MM.1S (cell line): ENCODE results near the gene GBF1.

Source experiments
- DNase-seq: peaks from one replicate; pipeline ENCODE4 v3.0.0-alpha.2; 2015
- H2AFZ ChIP-seq: fragments of 300-600 bp; sonication (generic); 2 replicates; pipeline ENCODE4 v1.6.0; 2016; ENCODE audit warnings: antibody characterized with exemption, low read length
- H3F3A ChIP-seq: fragments of 300-600 bp; sonication (generic); 2 replicates; pipeline ENCODE4 v1.6.1; 2016; ENCODE audit warnings: mild to moderate bottlenecking, antibody characterized with exemption, low read length, moderate library complexity, mixed read lengths; ENCODE audit not compliant: insufficient read depth
- H3K27ac ChIP-seq: fragments of 300-600 bp; sonication (generic); 2 replicates; pipeline ENCODE4 v1.5.1; 2016; ENCODE audit warnings: mild to moderate bottlenecking, low read length
- H3K27me3 ChIP-seq: fragments of 300-600 bp; sonication (generic); replicated peaks from 2 replicates; pipeline ENCODE4 v1.6.0; 2016; ENCODE audit warnings: low read length; ENCODE audit not compliant: insufficient read depth
- H3K36me3 ChIP-seq: fragments of 300-600 bp; sonication (generic); replicated peaks from 2 replicates; pipeline ENCODE4 v1.6.1; 2016; ENCODE audit warnings: mild to moderate bottlenecking, low read length, mixed read lengths; ENCODE audit not compliant: insufficient read depth
- H3K4me1 ChIP-seq: fragments of 300-600 bp; sonication (generic); 2 replicates; pipeline ENCODE4 v1.6.1; 2016; ENCODE audit warnings: low read length, mixed read lengths
- H3K4me2 ChIP-seq: fragments of 300-600 bp; sonication (generic); 2 replicates; pipeline ENCODE4 v1.6.0; 2016; ENCODE audit warnings: low read depth, low read length
- H3K4me3 ChIP-seq: fragments of 300-600 bp; sonication (generic); 2 replicates; pipeline ENCODE4 v1.5.1; 2016; ENCODE audit warnings: low read length, mixed read lengths
- H3K79me2 ChIP-seq: fragments of 300-600 bp; sonication (generic); 2 replicates; pipeline ENCODE4 v1.6.1; 2016; ENCODE audit warnings: mixed run types, low read length, mixed read lengths
- H3K9ac ChIP-seq: fragments of 300-600 bp; sonication (generic); 2 replicates; pipeline ENCODE4 v1.6.1; 2016; ENCODE audit warnings: low read length, mixed read lengths
- H3K9me2 ChIP-seq: fragments of 300-600 bp; sonication (generic); replicated peaks from 2 replicates; pipeline ENCODE4 v1.6.1; 2016; ENCODE audit warnings: mild to moderate bottlenecking, low read length, mixed read lengths; ENCODE audit not compliant: insufficient read depth
- H3K9me3 ChIP-seq: fragments of 300-600 bp; sonication (generic); replicated peaks from 2 replicates; pipeline ENCODE4 v1.6.1; 2016; ENCODE audit warnings: mild to moderate bottlenecking, low read length, mixed read lengths; ENCODE audit not compliant: insufficient read depth
- H4K20me1 ChIP-seq: fragments of 300-600 bp; sonication (generic); 2 replicates; pipeline ENCODE4 v1.6.1; 2016; ENCODE audit warnings: mild to moderate bottlenecking, low read length, moderate library complexity, mixed read lengths; ENCODE audit not compliant: insufficient read depth
- CTCF ChIP-seq: fragments of 300-600 bp; sonication (generic); IDR thresholded peaks from 2 replicates; pipeline ENCODE4 v1.5.1; 2016; ENCODE audit warnings: antibody characterized with exemption, low read length, mixed read lengths
- EZH2 ChIP-seq: fragments of 300-600 bp; sonication (generic); optimal IDR thresholded peaks from 2 replicates; pipeline ENCODE3; 2017; ENCODE audit warnings: low read depth, mild to moderate bottlenecking, antibody characterized with exemption, low read length, mixed read lengths
- EZH2phosphoT487 ChIP-seq: fragments of 300-600 bp; sonication (generic); IDR thresholded peaks from 2 replicates; pipeline ENCODE4 v1.6.1; 2018; ENCODE audit warnings: antibody characterized with exemption, low read length

Gene GBF1

DNA sequence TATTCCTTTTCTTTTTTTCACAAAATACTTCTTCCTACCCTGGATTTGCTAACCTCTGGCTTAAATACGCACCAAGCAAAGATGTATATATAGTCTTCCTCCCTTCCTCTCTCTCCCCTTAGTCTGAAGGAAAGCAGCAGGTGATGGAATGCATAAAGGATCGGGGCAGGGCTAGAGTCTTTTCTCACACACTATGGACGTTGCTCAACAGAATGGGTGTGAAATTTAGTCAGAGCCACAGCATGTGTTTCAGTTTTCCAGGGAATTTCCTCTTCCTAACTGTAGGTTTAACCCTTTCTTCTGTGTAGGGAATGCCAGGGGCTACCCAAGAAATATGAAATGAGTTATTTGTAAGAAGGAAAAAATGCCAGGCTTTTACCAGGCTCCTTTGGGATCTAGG lies 78.7 kb downstream of the GBF1 start:
- no peaks in the 10 kb centered on the region for H3K36me3 ChIP-seq
- H3K79me2 ChIP-seq: peaks cover 81% of the 10 kb centered on the region
- no peak overlapping the region for H2AFZ ChIP-seq
- H3K9me2 ChIP-seq: no peaks in the 10 kb centered on the region
- no peaks in the 10 kb centered on the region for H3K9me3 ChIP-seq
- H3K4me1 ChIP-seq: 0 out of 2 replicates have a peak, but pooled peaks cover 4% of the 10 kb centered on the region
- no peak for DNase-seq
- no peak overlapping the region for H3K4me3 ChIP-seq
- no peak overlapping the region for H3K9ac ChIP-seq
- H3K27ac ChIP-seq: no peak overlapping the region
- TF ChIP-seq CTCF (no peak), EZH2phosphoT487 (no peak), EZH2 (no peak)
- no peaks in the 10 kb centered on the region; the same call in 1 of the 2 replicates for H4K20me1 ChIP-seq
- 0 out of 2 replicates have a peak, but pooled peaks cover 4% of the 10 kb centered on the region for H3F3A ChIP-seq
- no peak overlapping the region for H3K4me2 ChIP-seq
- H3K27me3 ChIP-seq: no peaks in the 10 kb centered on the region

- no peak overlapping the region for H2AFZ ChIP-seq
- TF ChIP-seq CTCF: no peak
- no peak for TF ChIP-seq EZH2phosphoT487
- no peak for TF ChIP-seq EZH2
- H3K4me2 ChIP-seq: no peak overlapping the region
- peaks cover 82% of the 10 kb centered on the region for H3K79me2 ChIP-seq
- no peak overlapping the region for H3K9ac ChIP-seq
- DNase-seq: no peak
- no peaks in the 10 kb centered on the region for H3K9me3 ChIP-seq
- H3K9me2 ChIP-seq: no peaks in the 10 kb centered on the region
- H3K4me1 ChIP-seq: 0 out of 2 replicates have a peak, but pooled peaks cover 4% of the 10 kb centered on the region
- H3F3A ChIP-seq: 0 out of 2 replicates have a peak, but pooled peaks cover 4% of the 10 kb centered on the region
- H4K20me1 ChIP-seq: no peaks in the 10 kb centered on the region; the same call in 1 of the 2 replicates
- no peaks in the 10 kb centered on the region for H3K27me3 ChIP-seq
- no peaks in the 10 kb centered on the region for H3K36me3 ChIP-seq
- H3K27ac ChIP-seq: no peak overlapping the region
- H3K4me3 ChIP-seq: no peak overlapping the region
Observed at GRCh38 chr10:102326031-102326430, 80.7 kb downstream of the GBF1 start.

- H3K9ac ChIP-seq: no peak overlapping the region
Observed at GRCh38 chr10:102327002-102327401, 81.7 kb downstream of the GBF1 start.

More at GRCh38 chr10:102327002-102327401, 81.7 kb downstream of the GBF1 start:
- DNase-seq: no peak
- TF ChIP-seq CTCF: no peak
- TF ChIP-seq EZH2: no peak
- TF ChIP-seq EZH2phosphoT487: no peak
- H2AFZ ChIP-seq: no peak overlapping the region
- no peak overlapping the region for H3K27ac ChIP-seq
- H3K9me2 ChIP-seq: no peaks in the 10 kb centered on the region
- no peak overlapping the region for H3K4me3 ChIP-seq
- H3F3A ChIP-seq: 0 out of 2 replicates have a peak, but pooled peaks cover 4% of the 10 kb centered on the region
- no peaks in the 10 kb centered on the region for H3K9me3 ChIP-seq
- H3K36me3 ChIP-seq: no peaks in the 10 kb centered on the region
- H3K79me2 ChIP-seq: peaks cover 80% of the 10 kb centered on the region
- H3K27me3 ChIP-seq: no peaks in the 10 kb centered on the region
- H3K4me2 ChIP-seq: no peak overlapping the region
- no peaks in the 10 kb centered on the region; the same call in 1 of the 2 replicates for H4K20me1 ChIP-seq
- H3K4me1 ChIP-seq: 0 out of 2 replicates have a peak, but pooled peaks cover 4% of the 10 kb centered on the region
